Measurements from ENCODE around the gene SPHK2.

- no peak for TF ChIP-seq CTCF (IDR thresholded peaks at IDR 0.05)
- no peak for TF ChIP-seq POLR2A (IDR thresholded peaks at IDR 0.05)
Measured at GRCh38 chr19:48624791-48625723, 5.8 kb downstream of the SPHK2 start.

All from adrenal gland (tissue), 5 donors.